Activated naive CD8-positive, alpha-beta T cell treated with anti-CD3 and anti-CD28 coated beads, Interleukin-2, amount 50 U/mL, for 16 hours (primary cell): ENCODE data around the gene ANKRD40.

Experiments
- DNase-seq: peaks from one replicate; pipeline ENCODE4 v3.0.0-alpha.2; 2020; ENCODE audit warnings: low read depth, low spot score

ANKRD40 gene

DNA sequence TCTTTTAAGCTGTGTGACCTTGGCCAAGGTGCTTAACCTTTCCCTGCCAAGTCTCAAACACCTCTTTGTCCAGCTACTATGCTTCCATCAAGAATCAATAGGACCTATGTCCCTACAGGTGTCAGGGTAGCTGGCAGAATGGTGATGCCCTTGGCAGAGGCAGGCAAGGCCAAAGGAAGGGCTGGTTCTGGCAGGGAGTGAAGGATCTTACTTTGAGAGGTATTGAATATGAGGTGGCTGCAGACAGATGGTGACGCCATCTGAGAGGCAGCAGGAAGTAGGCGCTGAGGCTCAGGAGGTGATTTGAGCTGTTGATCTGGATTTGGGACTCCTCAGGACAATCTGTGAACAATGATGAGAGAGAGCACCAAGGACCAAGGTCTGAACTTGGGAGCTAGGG is 60.5 kb downstream of the ANKRD40 start:
- DNase-seq: no peak

DNA sequence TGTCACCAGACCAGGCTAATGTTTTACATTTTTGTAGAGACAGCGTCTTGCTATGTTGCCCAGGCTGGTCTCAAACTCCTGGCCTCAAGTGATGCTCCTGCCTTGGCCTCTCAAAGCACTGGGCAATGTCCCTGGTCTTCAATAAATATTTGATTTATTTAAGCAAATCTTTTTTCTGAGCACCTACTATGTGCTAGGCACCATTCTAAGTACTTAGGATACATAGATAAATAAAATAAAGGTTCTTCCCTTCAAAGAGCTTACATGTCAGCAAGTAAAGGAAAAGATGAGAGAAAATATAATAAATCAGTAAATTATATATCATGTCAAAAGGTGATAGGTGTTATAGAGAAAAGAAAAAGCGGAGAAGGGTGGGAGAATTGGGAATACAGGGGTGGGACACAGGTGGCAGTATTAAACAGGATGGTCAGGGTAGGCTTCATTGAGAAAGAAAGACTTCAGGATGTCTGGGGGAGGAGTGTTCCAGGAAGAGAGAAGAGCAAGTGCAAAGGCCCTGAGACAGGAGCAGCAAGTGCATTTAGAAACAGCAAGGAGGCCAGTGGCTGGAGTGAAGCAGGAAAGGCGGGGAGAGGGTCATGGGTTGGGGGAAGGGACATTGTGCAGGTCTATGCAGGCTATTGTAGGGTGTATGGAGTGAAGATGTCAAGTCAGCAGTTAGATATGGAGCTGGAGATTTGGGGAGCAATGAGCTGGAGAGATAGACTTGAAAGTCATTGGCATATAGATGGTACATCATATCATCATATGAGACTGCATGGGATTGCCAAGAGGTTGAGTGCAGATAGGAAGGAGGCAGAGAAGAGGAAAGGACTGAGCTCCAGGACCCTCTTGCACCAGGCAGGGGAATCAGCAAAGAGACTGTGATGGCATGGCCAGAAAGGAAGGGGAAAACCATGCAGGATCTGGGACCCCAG is 61.7 kb downstream of the ANKRD40 start:
- DNase-seq: no peak
